ENCODE data around the gene MGLL.

MGLL gene

GRCh38 chr3:127753338-127753737, 69.0 kb downstream of the MGLL start:
- DNase-seq, result no peak

DNA sequence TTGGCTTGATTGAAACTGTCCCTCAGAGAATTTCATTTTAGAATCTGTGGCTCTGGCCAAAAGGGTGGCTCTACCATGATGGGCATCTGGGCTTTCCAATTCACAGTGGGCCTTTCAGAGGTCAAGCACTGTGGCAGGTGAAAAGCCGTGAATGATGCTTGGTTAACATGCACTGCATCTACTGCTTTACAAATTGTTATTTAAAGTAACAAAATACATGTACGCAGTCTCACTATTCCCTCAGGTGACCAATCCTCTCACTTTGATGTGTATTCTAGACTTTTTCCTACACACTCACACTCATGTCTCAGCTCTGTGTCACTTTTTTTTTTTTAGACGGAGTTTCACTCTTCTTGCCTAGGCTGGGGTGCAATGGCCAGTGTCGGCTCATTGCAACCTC, 70.5 kb downstream of the MGLL start:
- DNase-seq, result no peak

DNA sequence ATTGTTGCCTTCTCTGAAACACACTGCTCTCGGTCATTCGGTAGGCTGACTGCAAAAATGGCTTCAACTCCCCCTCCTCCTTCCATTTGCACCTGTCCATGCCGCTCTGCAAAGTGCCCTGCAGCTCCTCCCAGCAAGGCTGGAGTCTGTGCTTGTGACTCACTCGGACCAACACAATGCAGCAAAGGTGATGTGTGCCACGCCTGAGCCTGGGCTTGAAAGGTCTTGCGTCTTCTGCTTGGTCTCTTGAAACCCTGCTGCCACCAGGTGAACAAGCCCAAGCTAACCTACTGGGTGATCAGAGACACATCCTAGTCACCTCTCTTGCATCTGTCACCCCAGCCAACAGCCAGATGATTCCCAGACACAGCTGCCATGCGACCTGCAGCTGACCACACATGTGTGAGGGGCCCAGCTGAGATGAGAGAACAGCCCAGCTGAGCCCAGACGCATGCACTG, 71.1 kb downstream of the MGLL start:
- no peak for DNase-seq

- no peak for DNase-seq
Observed at GRCh38 chr3:127750226-127751031, 71.9 kb downstream of the MGLL start.

DNA sequence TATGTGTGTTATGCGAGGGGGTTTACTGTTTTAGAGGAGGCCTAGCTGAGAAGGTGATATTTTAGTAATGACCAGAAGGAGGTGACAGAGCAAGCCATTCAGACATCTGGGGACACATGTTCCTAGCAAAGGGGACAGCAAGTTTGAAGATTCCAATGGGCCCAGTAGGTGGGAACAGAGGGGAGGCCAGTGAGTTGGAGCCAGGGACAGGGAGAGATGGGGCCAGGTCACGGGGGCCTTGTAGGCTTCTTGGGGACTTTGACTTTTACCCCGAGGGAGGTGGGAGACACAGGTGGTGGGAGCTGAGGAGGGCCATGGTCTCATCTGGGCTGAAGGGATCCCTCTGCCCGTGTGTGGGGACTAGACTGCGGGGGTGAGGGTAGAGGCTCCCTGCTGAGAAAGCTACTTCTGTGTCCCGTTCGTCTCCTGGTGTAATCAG, 72.5 kb downstream of the MGLL start:
- no peak for DNase-seq

- DNase-seq, result no peak
Observed at GRCh38 chr3:127749361-127749760, 73.0 kb downstream of the MGLL start.

- DNase-seq, result no peak
Observed at GRCh38 chr3:127748754-127749327, 73.5 kb downstream of the MGLL start.

- DNase-seq, result no peak
Observed at GRCh38 chr3:127747751-127748521, 74.4 kb downstream of the MGLL start.

DNA sequence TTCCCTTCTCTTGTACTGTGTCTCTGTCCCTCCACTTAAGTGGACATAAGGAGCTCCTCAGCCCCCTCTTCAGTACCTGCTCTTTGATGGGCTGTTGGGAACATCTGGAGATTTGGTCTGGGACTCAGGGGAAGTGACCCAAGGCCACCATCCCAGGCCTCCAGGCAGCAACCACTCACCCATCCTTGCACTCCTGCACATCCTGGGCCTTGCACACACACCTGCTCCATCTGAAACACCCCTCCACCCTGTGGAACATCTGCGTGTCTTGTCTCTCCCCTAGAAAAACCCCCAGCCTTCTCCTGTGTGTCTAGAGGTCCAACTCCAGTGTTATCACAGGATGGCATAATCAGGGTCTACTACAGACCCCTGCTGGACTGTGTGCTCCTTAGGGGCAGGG, 75.2 kb downstream of the MGLL start:
- DNase-seq, result no peak

DNA sequence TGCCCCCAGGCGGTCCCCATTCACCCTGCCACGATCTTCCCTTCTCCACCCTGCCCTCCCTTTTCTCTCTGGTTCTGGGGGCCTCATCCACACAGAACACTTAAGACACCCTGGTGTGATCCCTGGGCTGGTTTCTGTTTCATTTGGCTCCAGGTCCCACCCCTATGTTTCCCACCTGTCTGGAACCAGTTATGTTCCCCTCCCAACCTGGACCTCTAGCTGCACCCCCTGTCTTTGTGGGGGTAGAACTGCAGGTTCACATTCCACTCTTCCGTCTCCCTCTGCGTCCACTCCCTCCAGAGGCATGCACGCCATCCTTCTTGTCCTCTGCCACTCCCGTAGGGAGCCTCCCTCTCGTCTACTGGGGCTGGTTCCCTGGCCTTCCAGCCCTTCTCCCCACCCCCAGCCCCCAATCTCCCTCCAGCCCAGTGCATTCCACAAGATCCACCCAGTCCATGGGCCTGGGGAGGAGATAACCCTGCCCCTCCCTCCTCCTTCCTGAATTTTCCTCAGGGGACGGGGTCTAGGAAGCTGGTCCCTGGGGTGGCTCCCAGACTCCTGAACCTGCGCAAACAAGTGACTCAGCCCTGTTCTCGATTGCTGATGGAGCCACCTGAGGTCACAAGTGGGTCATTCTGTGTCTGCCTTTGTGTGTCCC, 75.8 kb downstream of the MGLL start:
- DNase-seq, result no peak

DNA sequence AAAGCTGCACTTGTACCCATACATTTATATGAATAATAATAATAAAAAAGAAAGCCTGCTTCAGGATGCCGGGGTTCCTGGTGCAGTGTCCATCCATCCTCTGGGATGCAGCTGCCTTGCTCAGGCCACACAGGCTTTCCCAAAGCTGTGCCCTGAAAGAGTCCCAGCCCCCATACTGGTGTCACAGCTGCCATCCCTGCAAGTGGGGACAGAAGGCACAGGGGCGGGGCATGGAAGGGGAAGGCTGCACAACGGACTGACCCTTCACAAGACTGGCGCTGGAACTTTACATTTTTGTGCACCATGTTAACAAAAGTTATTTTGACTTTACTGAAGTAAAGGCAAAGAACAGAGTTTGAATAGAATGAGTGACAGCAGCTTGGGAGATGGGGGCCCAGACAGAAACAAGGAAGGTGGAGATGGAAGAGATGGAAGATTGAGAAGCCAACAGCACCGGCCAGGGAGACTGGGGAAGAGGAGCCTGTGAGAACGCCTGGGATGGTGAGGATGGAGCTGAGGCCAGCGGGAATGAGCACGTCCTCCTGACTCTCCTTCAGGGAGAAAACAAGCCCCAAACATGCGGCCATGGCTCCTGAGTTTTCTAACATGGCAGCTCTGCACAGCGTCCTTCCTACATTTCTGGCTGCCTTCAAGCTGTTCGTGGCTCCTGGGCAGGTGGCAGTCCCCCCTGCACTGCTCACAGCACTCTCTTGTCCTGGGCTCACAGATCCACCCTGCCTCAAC, 76.5 kb downstream of the MGLL start:
- no peak for DNase-seq

DNA sequence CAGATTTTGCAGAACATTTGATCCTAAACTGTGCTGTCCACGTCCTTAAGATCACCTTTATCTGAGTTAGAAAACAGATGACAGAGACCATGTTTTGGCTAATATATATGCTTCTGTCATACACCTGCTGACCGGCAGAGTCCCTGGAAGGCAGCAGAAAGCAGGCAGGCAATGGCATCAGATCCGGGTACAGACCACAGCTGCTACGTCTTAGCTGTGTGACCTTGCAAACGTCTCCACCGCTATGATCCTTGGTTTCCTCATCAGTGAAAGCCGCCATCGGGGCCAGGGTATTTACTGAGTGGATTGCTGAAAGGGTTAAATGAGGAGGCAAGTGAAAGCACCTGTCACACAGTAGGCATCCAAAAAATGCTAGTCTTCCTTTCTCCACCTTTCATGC, 77.4 kb downstream of the MGLL start:
- DNase-seq, result no peak

DNA sequence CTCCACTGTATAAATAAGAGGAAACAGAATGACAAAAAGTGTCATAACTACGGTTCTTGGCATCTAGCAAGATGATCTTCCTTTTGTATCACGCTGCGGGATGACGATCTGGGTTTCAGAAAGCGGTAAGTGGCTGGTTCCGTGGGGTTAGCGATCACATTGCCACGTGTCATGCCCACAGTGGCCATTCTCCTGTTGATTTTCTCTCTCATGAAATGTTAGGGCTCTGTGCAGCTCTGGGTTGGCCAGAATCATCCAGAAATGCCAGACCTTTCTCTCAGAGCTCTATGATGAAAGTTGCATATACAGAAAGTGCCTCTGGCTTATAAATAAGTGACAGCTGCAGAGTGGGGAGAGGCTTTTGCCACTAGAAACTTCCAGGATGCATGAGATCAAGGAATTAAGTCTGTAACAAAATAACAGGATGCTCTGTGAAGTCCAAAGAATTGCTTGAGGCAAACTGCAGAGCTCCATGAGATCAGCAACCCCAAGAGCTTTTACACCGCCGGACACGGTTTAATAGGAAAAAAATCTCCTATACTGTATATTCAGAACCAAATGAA, 78.0 kb downstream of the MGLL start:
- DNase-seq, result no peak

GRCh38 chr3:127743351-127744252, 78.7 kb downstream of the MGLL start:
- no peak for DNase-seq

GRCh38 chr3:127742580-127742979, 79.7 kb downstream of the MGLL start:
- no peak for DNase-seq

- DNase-seq, result no peak
Observed at GRCh38 chr3:127741690-127742089, 80.6 kb downstream of the MGLL start.

DNA sequence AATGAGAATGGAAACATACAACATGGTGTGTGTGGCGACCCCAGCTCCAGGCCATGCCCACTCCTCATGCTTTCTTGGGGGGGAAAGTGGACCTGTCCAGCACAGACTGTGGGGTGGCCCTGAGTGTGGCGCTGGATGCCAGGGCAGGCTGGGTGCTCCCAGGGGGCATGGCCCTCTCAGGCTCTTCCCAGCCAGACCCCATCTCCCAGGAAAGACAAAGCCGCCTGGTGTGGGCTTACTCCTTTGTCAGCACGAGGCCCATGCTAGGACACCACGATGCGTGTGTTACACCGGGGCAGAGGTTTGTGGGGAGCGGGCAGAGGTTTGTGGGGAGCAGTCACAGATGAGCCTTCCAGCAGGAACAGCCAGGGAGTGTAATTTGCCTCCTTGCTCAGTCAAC, 81.1 kb downstream of the MGLL start:
- DNase-seq, result no peak

GRCh38 chr3:127740136-127740915, 82.0 kb downstream of the MGLL start:
- no peak for DNase-seq

- DNase-seq, result no peak
Observed at GRCh38 chr3:127739347-127740135, 82.8 kb downstream of the MGLL start.
